Keratinocyte (primary cell): ENCODE results near the gene EIF1AD. TPM values are rescaled to one million over a fixed set of nuclear protein-coding genes. Genes with fewer than 3 reads are reported as not detected.

Experiments used
- DNase-seq: peaks from one replicate; pipeline ENCODE4 v3.0.0-alpha.2; 2011; ENCODE audit warnings: low read depth, missing footprints, low spot score
- FAIRE-seq: peaks from 2 replicates; lab custom pipeline; 2011; peaks lifted over from hg19 to GRCh38; lab: Jason Lieb, UNC
- H2AFZ ChIP-seq: 2 replicates; pipeline ENCODE4 v1.6.0; 2012; ENCODE audit warnings: low read length, control low read depth, inconsistent platforms; ENCODE audit not compliant: control insufficient read depth
- H3K27ac ChIP-seq: 2 replicates; pipeline ENCODE4 v1.5.1; 2011; ENCODE audit warnings: low read length; ENCODE audit not compliant: control insufficient read depth, insufficient read depth
- H3K27me3 ChIP-seq: 3 replicates; pipeline ENCODE4 v1.6.0; 2011; ENCODE audit warnings: low read length; ENCODE audit not compliant: control insufficient read depth, insufficient read depth; ENCODE audit errors: extremely low read depth
- H3K36me3 ChIP-seq, 2 experiments: 2 replicates in 1 of 2; 3 replicates in 1 of 2; pipeline ENCODE4 v1.5.1; 2011; ENCODE audit warnings: low read length in 2 of 2, mild to moderate bottlenecking in 1 of 2; ENCODE audit not compliant: control insufficient read depth in 2 of 2, insufficient read depth in 2 of 2; ENCODE audit errors: extremely low read depth in 1 of 2
- H3K4me1 ChIP-seq: 3 replicates; pipeline ENCODE4 v1.5.1; 2011; ENCODE audit warnings: low read length; ENCODE audit not compliant: control insufficient read depth, insufficient read depth; ENCODE audit errors: extremely low read depth
- H3K4me2 ChIP-seq: 3 replicates; pipeline ENCODE4 v1.6.0; 2011; ENCODE audit warnings: low read depth, low read length; ENCODE audit not compliant: control insufficient read depth, insufficient read depth; ENCODE audit errors: extremely low read depth
- H3K4me3 ChIP-seq, 3 experiments: fragments of 200-600 bp in 1 of 3; sonication (generic) in 1 of 3; 2 replicates in 2 of 3; 3 replicates in 1 of 3; pipeline ENCODE4 v1.5.1; 2011 to 2016; ENCODE audit warnings: low read length in 3 of 3, mild to moderate bottlenecking in 3 of 3, control low read depth in 2 of 3, inconsistent platforms in 1 of 3, low read depth in 1 of 3, mixed read lengths in 1 of 3, mixed run types in 1 of 3, moderate library complexity in 1 of 3; ENCODE audit not compliant: control insufficient read depth in 2 of 3, insufficient read depth in 2 of 3; ENCODE audit errors: extremely low read depth in 1 of 3
- H3K79me2 ChIP-seq: 2 replicates; pipeline ENCODE4 v1.6.0; 2012; ENCODE audit warnings: low read length; ENCODE audit not compliant: control insufficient read depth, insufficient read depth
- H3K9ac ChIP-seq: 3 replicates; pipeline ENCODE4 v1.6.0; 2011; ENCODE audit warnings: low read length; ENCODE audit not compliant: control insufficient read depth, insufficient read depth; ENCODE audit errors: extremely low read depth
- H3K9me1 ChIP-seq: 3 replicates; pipeline ENCODE4 v1.6.0; 2011; ENCODE audit warnings: low read length; ENCODE audit not compliant: control insufficient read depth, insufficient read depth; ENCODE audit errors: extremely low read depth
- H3K9me3 ChIP-seq: 2 replicates; pipeline ENCODE4 v1.5.1; 2012; ENCODE audit warnings: low read depth, low read length; ENCODE audit not compliant: control insufficient read depth
- H4K20me1 ChIP-seq: 3 replicates; pipeline ENCODE4 v1.6.0; 2011; ENCODE audit warnings: low read length; ENCODE audit not compliant: control insufficient read depth, insufficient read depth; ENCODE audit errors: extremely low read depth
- EZH2 ChIP-seq: IDR thresholded peaks from one replicate; pipeline ENCODE4 v1.6.1; 2012; ENCODE audit warnings: inconsistent platforms, mild to moderate bottlenecking, low read length, moderate library complexity
- dilution Hi-C: fragments of 300-500 bp; cut with MboI; formaldehyde crosslinking; loops from one replicate; pipeline ENCODE4 v1.7.0; 2020; ENCODE audit warnings: low sequenced_read_pairs; ENCODE audit not compliant: extremely low pct_ligation_motif_present
- polyA plus RNA-seq, 5 experiments: library from polyadenylated mRNA; depleted of rRNA in 3 of 5; stranded (reverse) in 3 of 5; stranded (forward) in 1 of 5; unstranded in 1 of 5; fragments of >200 nt; gene quantifications; 1 replicate in 1 of 5; 2 replicates in 3 of 5; 3 replicates in 1 of 5; pipeline versions ENCODE4 v1.2.1 to v1.2.3, GENCODE V29; 2011 to 2012; ENCODE audit warnings: missing spikeins in 2 of 5, low read depth in 1 of 5, low replicate concordance in 1 of 5
- TF ChIP-seq, protein P1 (sequence below), 3 experiments: IDR thresholded peaks in 1 of 3; conservative IDR thresholded peaks in 1 of 3; optimal IDR thresholded peaks in 1 of 3; 2 replicates in 2 of 3; 3 replicates in 1 of 3; pipeline versions ENCODE3 to v1.5.1; 2011; ENCODE audit warnings: low read length in 3 of 3, mild to moderate bottlenecking in 3 of 3, moderate library complexity in 2 of 3, control low read depth in 1 of 3, inconsistent platforms in 1 of 3; ENCODE audit not compliant: insufficient read depth in 2 of 3; ENCODE audit errors: extremely low read depth in 1 of 3

The EIF1AD gene
- polyA plus RNA-seq, 1 donor (not counting 4 experiments of a cell fraction or from before 2014, with no cell fraction given) = 29.6 TPM

- H3K4me2 ChIP-seq = peak within 1 kb of the TSS; percentile 89
- peaks cover 8% of the 10 kb centered on the region for H3K4me1 ChIP-seq
- TF ChIP-seq, protein P1, sequence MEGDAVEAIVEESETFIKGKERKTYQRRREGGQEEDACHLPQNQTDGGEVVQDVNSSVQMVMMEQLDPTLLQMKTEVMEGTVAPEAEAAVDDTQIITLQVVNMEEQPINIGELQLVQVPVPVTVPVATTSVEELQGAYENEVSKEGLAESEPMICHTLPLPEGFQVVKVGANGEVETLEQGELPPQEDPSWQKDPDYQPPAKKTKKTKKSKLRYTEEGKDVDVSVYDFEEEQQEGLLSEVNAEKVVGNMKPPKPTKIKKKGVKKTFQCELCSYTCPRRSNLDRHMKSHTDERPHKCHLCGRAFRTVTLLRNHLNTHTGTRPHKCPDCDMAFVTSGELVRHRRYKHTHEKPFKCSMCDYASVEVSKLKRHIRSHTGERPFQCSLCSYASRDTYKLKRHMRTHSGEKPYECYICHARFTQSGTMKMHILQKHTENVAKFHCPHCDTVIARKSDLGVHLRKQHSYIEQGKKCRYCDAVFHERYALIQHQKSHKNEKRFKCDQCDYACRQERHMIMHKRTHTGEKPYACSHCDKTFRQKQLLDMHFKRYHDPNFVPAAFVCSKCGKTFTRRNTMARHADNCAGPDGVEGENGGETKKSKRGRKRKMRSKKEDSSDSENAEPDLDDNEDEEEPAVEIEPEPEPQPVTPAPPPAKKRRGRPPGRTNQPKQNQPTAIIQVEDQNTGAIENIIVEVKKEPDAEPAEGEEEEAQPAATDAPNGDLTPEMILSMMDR (optimal IDR thresholded peaks at IDR 0.05 in 1 of 3, IDR thresholded peaks at IDR 0.05 in 1 of 3, conservative IDR thresholded peaks at IDR 0.05 in 1 of 3; ENCODE audit: extremely low read depth in 1 of 3, insufficient read depth in 2 of 3, low read length in 3 of 3) = no peak
- TF ChIP-seq EZH2 = no peak
- DNase-seq (peak; percentile 80), FAIRE-seq (peak; percentile 73)
- no peaks in the 10 kb centered on the region for H3K27me3 ChIP-seq
- no peaks in the 10 kb centered on the region for H3K9me1 ChIP-seq
- dilution Hi-C loops = no loop called here
- peak within 1 kb of the TSS; percentile 91 for H3K9ac ChIP-seq
- no peaks in the 10 kb centered on the region for H4K20me1 ChIP-seq
- peak within 1 kb of the TSS; percentile 97 for H2AFZ ChIP-seq
- peak within 1 kb of the TSS; percentile 58 to 95 (median 70) for H3K4me3 ChIP-seq
- H3K9me3 ChIP-seq = no peaks in the 10 kb centered on the region
- H3K36me3 ChIP-seq = peaks cover 16 to 18% of the 10 kb centered on the region in 2 experiments
- peak within 1 kb of the TSS; percentile 89 for H3K27ac ChIP-seq
- H3K79me2 ChIP-seq = peaks cover 31% of the 10 kb centered on the region
These were observed 40.5 kb downstream of the EIF1AD start, which contains the start of gene SART1 for GRCh38 chr11:65961267-65962140. TSS of gene SART1 (plus strand) at chr11:65961734. CDS start at chr11:65961781, 47 bp downstream.

- Histone ChIP-seq H3K79me2 (peaks cover 31% of the 10 kb centered on the region), H3K4me1 (peaks cover 8% of the 10 kb centered on the region), H3K9me3 (no peaks in the 10 kb centered on the region), H3K27ac (peak overlapping the region; percentile 89), H3K9me1 (no peaks in the 10 kb centered on the region), H3K36me3 (peaks cover 11 to 16% of the 10 kb centered on the region in 2 experiments), H2AFZ (peak overlapping the region; percentile 97), H3K4me2 (peak overlapping the region; percentile 84), H3K27me3 (no peaks in the 10 kb centered on the region), H4K20me1 (no peaks in the 10 kb centered on the region), H3K4me3 (peak overlapping the region; percentile 58 to 95 (median 70)), H3K9ac (peak overlapping the region; percentile 91)
- FAIRE-seq = no peak
- no peak for DNase-seq
- dilution Hi-C loops = no loop called here
- TF ChIP-seq, protein P1 (optimal IDR thresholded peaks at IDR 0.05 in 1 of 3, IDR thresholded peaks at IDR 0.05 in 1 of 3, conservative IDR thresholded peaks at IDR 0.05 in 1 of 3; ENCODE audit: extremely low read depth in 1 of 3, insufficient read depth in 2 of 3, low read length in 3 of 3) = no peak
- TF ChIP-seq EZH2 = no peak
These were observed 41.1 kb downstream of the EIF1AD start for GRCh38 chr11:65960824-65961266.
